OCI-LY3 (cell line): ENCODE results near the gene EIF4G3.
A peak's percentile ranks its signal among the peaks of the same experiment; 100 is the strongest.
"Not testable (repeated sequence)": the region's sequence is repeated elsewhere in the genome, so short reads cannot be mapped to it uniquely, and the experiment has no call there.

Experiments used
- H2AFZ ChIP-seq: fragments of 200-600, 300-600 bp; shearing (Covaris generic); 2 replicates; pipeline ENCODE4 v1.6.0; 2014; ENCODE audit warnings: antibody characterized with exemption, low read depth, low read length
- H3K27ac ChIP-seq: fragments of 200-600, 300-600 bp; sonication (generic); 2 replicates; pipeline ENCODE4 v1.5.1; 2014; ENCODE audit warnings: mild to moderate bottlenecking, low read length, moderate library complexity, mixed read lengths
- H3K27me3 ChIP-seq: fragments of 200-600, 300-600 bp; sonication (generic); 2 replicates; pipeline ENCODE4 v1.6.1; 2014; ENCODE audit warnings: low read depth, low read length, mixed read lengths
- H3K36me3 ChIP-seq: fragments of 200-600, 300-600 bp; sonication (generic); replicated peaks from 2 replicates; pipeline ENCODE3; 2014; ENCODE audit warnings: low read depth, low read length, mixed read lengths
- H3K4me1 ChIP-seq: fragments of 300-600, 200-600 bp; sonication (generic); 2 replicates; pipeline ENCODE4 v1.6.1; 2014; ENCODE audit warnings: low read length, mixed read lengths
- H3K4me2 ChIP-seq: fragments of 200-600, 300-600 bp; sonication (generic); 2 replicates; pipeline ENCODE4 v1.6.1; 2014; ENCODE audit warnings: low read length, mixed read lengths
- H3K4me3 ChIP-seq: fragments of 300-600, 200-600 bp; sonication (generic); 2 replicates; pipeline ENCODE4 v1.5.1; 2014; ENCODE audit warnings: antibody characterized with exemption, mild to moderate bottlenecking, low read length, moderate library complexity
- H3K79me2 ChIP-seq: fragments of 300-600, 200-600 bp; shearing (Covaris generic); 2 replicates; pipeline ENCODE4 v1.6.1; 2014; ENCODE audit warnings: mild to moderate bottlenecking, low read length, mixed read lengths
- H3K9ac ChIP-seq: fragments of 300-600, 200-600 bp; shearing (Covaris generic); 2 replicates; pipeline ENCODE4 v1.6.0; 2014; ENCODE audit warnings: mild to moderate bottlenecking, low read length, moderate library complexity
- H3K9me3 ChIP-seq: fragments of 200-600, 300-600 bp; shearing (Covaris generic); 2 replicates; pipeline ENCODE4 v1.6.1; 2014; ENCODE audit warnings: low read length, mixed read lengths; ENCODE audit not compliant: insufficient read depth
- H4K20me1 ChIP-seq: fragments of 200-600, 300-600 bp; sonication (generic); 2 replicates; pipeline ENCODE4 v1.6.1; 2016; ENCODE audit warnings: low read length, mixed read lengths; ENCODE audit not compliant: insufficient read depth
- EZH2phosphoT487 ChIP-seq: fragments of 200-600 bp; shearing (Covaris generic); IDR thresholded peaks from 2 replicates; pipeline ENCODE4 v1.6.1; 2018; ENCODE audit warnings: antibody characterized with exemption, mixed run types, low read depth
- TF ChIP-seq, protein P1 (sequence below): fragments of 200-600, 300-600 bp; sonication (generic); IDR thresholded peaks from 2 replicates; pipeline ENCODE4 v1.5.1; 2014; ENCODE audit warnings: antibody characterized with exemption, low read length, low read depth

Gene EIF4G3

DNA sequence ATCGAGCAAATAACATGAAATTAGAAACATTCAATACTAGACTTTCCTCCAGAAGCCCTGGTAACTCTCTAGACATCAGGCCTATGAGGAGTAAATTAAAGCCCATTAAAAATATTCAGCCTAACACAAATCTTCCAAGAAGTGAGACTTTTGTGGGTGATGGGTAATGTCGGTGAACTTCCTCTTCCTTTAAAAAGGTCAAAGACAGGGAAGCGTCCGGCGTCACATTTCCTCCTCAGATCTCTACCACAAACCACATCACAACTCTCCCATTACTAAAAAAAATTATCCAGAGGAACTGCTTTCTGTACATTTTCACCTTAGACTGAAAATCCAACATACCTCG is 1.4 kb downstream of the EIF4G3 start:
- Histone ChIP-seq H3K79me2 (peaks cover 50% of the 10 kb centered on the region), H3K27ac (peak overlapping the region; percentile 67), H4K20me1 (peaks cover 15% of the 10 kb centered on the region), H3K4me2 (peak overlapping the region; percentile 84), H2AFZ (no peak overlapping the region), H3K27me3 (no peaks in the 10 kb centered on the region), H3K9ac (peak overlapping the region; percentile 81), H3K36me3 (no peaks in the 10 kb centered on the region), H3K4me3 (peak overlapping the region; percentile 95), H3K9me3 (no peaks in the 10 kb centered on the region), H3K4me1 (peaks cover 17% of the 10 kb centered on the region)
- TF ChIP-seq, protein P1, sequence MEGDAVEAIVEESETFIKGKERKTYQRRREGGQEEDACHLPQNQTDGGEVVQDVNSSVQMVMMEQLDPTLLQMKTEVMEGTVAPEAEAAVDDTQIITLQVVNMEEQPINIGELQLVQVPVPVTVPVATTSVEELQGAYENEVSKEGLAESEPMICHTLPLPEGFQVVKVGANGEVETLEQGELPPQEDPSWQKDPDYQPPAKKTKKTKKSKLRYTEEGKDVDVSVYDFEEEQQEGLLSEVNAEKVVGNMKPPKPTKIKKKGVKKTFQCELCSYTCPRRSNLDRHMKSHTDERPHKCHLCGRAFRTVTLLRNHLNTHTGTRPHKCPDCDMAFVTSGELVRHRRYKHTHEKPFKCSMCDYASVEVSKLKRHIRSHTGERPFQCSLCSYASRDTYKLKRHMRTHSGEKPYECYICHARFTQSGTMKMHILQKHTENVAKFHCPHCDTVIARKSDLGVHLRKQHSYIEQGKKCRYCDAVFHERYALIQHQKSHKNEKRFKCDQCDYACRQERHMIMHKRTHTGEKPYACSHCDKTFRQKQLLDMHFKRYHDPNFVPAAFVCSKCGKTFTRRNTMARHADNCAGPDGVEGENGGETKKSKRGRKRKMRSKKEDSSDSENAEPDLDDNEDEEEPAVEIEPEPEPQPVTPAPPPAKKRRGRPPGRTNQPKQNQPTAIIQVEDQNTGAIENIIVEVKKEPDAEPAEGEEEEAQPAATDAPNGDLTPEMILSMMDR: no peak
- no peak for TF ChIP-seq EZH2phosphoT487

DNA sequence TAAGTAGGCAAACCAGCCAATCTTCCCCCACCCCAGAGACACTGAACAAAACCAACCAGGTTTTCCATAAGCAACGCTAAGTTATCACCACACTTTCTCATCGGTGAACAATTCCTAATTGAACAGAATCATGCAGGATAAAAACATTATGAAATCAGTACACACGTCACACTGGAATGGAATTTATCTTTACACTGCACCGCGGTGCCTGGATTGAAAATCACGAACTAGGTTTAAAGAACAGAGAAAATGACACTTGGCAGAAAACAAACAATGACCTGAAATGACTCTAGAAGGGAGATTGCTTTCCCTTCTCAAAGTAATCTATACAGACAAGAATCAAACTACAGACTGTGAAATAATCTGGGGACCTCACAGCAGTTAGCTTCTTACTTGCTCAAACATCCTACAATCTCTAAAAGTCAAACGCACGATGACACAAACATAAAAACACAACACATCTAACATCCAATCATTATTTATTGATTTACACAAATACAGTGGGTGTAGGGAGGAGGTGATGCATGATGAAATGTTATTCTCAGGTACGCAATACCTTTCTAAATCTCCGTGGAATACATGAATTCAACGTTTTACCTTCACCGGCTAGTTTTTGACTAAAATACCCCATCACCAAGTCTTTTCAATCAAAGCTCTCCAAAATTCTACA is 1.9 kb downstream of the EIF4G3 start:
- H4K20me1 ChIP-seq: peaks cover 15% of the 10 kb centered on the region
- H3K27ac ChIP-seq: peak overlapping the region; percentile 67
- no peaks in the 10 kb centered on the region for H3K27me3 ChIP-seq
- H3K4me1 ChIP-seq: peaks cover 17% of the 10 kb centered on the region
- H3K9me3 ChIP-seq: no peaks in the 10 kb centered on the region
- no peak for TF ChIP-seq EZH2phosphoT487
- TF ChIP-seq, protein P1: no peak
- H2AFZ ChIP-seq: no peak overlapping the region
- peak overlapping the region; percentile 84 for H3K4me2 ChIP-seq
- H3K79me2 ChIP-seq: peaks cover 50% of the 10 kb centered on the region
- H3K9ac ChIP-seq: peak overlapping the region; percentile 81
- no peaks in the 10 kb centered on the region for H3K36me3 ChIP-seq
- peak overlapping the region; percentile 95 for H3K4me3 ChIP-seq

GRCh38 chr1:21174230-21174629 is 2.5 kb downstream of the EIF4G3 start:
- TF ChIP-seq, protein P1: no peak
- TF ChIP-seq EZH2phosphoT487: no peak
- peaks cover 54% of the 10 kb centered on the region for H3K79me2 ChIP-seq

GRCh38 chr1:21173096-21173495 is 3.6 kb downstream of the EIF4G3 start:
- H3K9me3 ChIP-seq, H2AFZ ChIP-seq, H3K27me3 ChIP-seq, H3K27ac ChIP-seq, H3K4me3 ChIP-seq, H3K4me2 ChIP-seq, H3K36me3 ChIP-seq, H3K9ac ChIP-seq: not testable (repeated sequence)
- Histone ChIP-seq H3K79me2 (peaks cover 57% of the 10 kb centered on the region), H4K20me1 (peaks cover 15% of the 10 kb centered on the region), H3K4me1 (peaks cover 17% of the 10 kb centered on the region)

More at GRCh38 chr1:21174230-21174629, 2.5 kb downstream of the EIF4G3 start:
- peaks cover 17% of the 10 kb centered on the region for H3K4me1 ChIP-seq
- H3K4me3 ChIP-seq: no peak overlapping the region
- H3K9ac ChIP-seq: no peak overlapping the region
- H3K27ac ChIP-seq: no peak overlapping the region
- H3K4me2 ChIP-seq: peak overlapping the region; percentile 84; the same call in 1 of the 2 replicates
- no peaks in the 10 kb centered on the region for H3K27me3 ChIP-seq
- peaks cover 15% of the 10 kb centered on the region for H4K20me1 ChIP-seq
- no peaks in the 10 kb centered on the region for H3K9me3 ChIP-seq
- H3K36me3 ChIP-seq: no peaks in the 10 kb centered on the region
- H2AFZ ChIP-seq: no peak overlapping the region

DNA sequence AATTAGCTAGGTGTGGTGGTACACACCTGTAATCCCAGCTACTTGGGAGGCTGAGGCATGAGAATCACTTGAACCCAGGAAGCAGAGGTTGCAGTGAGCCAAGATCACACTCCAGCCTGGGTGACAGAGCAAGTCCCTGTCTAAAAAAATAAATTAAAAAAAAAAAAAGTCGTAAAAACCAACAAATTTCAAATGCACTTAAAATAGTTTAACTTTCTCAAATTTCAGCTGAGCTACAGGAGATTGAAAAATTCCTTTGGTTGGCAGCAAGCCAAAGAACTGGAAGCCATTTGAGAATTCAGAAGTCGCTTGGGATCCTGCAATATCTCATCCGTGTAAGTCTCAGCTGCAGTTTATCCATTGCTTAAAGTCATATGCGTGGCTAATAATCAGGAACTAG is 5.9 kb downstream of the EIF4G3 start:
- H3K9ac ChIP-seq, H3K27ac ChIP-seq, H3K9me3 ChIP-seq, H3K27me3 ChIP-seq, H3K36me3 ChIP-seq, H3K4me2 ChIP-seq, H3K4me3 ChIP-seq, H2AFZ ChIP-seq: not testable (repeated sequence)
- Histone ChIP-seq H4K20me1 (peaks cover 15% of the 10 kb centered on the region), H3K79me2 (peaks cover 65% of the 10 kb centered on the region), H3K4me1 (peaks cover 17% of the 10 kb centered on the region)
